Measurements from ENCODE around the gene RAP2A. TPM values are rescaled to one million over a fixed set of nuclear protein-coding genes. Genes with fewer than 3 reads are reported as not detected.
A peak's percentile ranks its signal among the peaks of the same experiment; 100 is the strongest.

RAP2A gene
- total RNA-seq, 1 experiment from 2014 or later = 15.2 TPM

- Histone ChIP-seq H3K27ac (ENCODE audit: low read length) (no peak overlapping the region), H3K9me2 (replicated peaks; ENCODE audit: low read length) (no peaks in the 10 kb centered on the region), H3K27me3 (ENCODE audit: low read length) (no peaks in the 10 kb centered on the region), H3F3A (ENCODE audit: low read length, unreplicated experiment) (no peaks in the 10 kb centered on the region), H3K4me2 (ENCODE audit: low read length) (no peak overlapping the region), H3K36me3 (ENCODE audit: low read depth, low read length) (no peaks in the 10 kb centered on the region), H3K9me3 (ENCODE audit: low read length) (no peaks in the 10 kb centered on the region), H4K20me1 (ENCODE audit: low read length) (no peaks in the 10 kb centered on the region), H3K4me3 (ENCODE audit: low read length) (no peak overlapping the region), H3K4me1 (ENCODE audit: insufficient read depth, low read length) (no peaks in the 10 kb centered on the region), H2AFZ (ENCODE audit: low read length) (no peak overlapping the region), H3K79me2 (ENCODE audit: low read length) (no peaks in the 10 kb centered on the region), H3K9ac (ENCODE audit: low read length) (no peak overlapping the region)
- BruUV-seq (replicated peaks) = no TSS peak
- DNase-seq (no peak), ATAC-seq (no peak)
- intact Hi-C loops (cut with micrococcal nuclease) = no loop called here
- ChIA-PET CTCF (no interaction called here), POLR2A (ENCODE audit: unreplicated experiment) (no interaction called here)
- TF ChIP-seq EZH2phosphoT487 (IDR thresholded peaks at IDR 0.05; ENCODE audit: borderline replicate concordance, low read length) (no peak), EZH2 (IDR thresholded peaks at IDR 0.05; ENCODE audit: low read length, unreplicated experiment) (no peak)
- TF ChIP-seq, protein P1, sequence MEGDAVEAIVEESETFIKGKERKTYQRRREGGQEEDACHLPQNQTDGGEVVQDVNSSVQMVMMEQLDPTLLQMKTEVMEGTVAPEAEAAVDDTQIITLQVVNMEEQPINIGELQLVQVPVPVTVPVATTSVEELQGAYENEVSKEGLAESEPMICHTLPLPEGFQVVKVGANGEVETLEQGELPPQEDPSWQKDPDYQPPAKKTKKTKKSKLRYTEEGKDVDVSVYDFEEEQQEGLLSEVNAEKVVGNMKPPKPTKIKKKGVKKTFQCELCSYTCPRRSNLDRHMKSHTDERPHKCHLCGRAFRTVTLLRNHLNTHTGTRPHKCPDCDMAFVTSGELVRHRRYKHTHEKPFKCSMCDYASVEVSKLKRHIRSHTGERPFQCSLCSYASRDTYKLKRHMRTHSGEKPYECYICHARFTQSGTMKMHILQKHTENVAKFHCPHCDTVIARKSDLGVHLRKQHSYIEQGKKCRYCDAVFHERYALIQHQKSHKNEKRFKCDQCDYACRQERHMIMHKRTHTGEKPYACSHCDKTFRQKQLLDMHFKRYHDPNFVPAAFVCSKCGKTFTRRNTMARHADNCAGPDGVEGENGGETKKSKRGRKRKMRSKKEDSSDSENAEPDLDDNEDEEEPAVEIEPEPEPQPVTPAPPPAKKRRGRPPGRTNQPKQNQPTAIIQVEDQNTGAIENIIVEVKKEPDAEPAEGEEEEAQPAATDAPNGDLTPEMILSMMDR (conservative IDR thresholded peaks at IDR 0.05; ENCODE audit: low read depth, low read length) = no peak
Measured at GRCh38 chr13:97385146-97385545, 48.8 kb upstream of the RAP2A start.

DNA sequence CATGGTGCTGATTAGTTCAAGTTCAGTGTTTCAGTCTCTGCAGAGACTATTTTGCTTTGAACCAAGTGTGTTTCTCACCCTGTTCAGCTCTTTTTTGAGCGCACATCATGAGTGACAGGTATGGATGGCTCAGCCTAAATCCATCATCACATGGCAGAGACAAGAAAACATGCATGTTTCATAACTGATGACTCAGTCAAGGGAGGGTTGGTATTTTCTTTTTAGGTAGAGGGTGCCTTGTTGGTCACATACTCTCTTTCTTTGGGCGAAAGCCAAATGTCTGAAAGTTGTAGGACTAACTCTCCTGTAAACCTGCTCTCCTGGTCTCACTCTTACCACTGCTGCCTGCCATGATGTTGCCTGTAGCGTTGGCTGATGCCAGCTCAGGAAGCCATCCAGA, 48.1 kb upstream of the RAP2A start:
- H3K9ac ChIP-seq (ENCODE audit: low read length) = no peak overlapping the region
- ChIA-PET POLR2A (ENCODE audit: unreplicated experiment) (no interaction called here), CTCF (no interaction called here)
- BruUV-seq (replicated peaks) = no TSS peak
- H4K20me1 ChIP-seq (ENCODE audit: low read length) = no peaks in the 10 kb centered on the region
- H3K27ac ChIP-seq (ENCODE audit: low read length) = no peak overlapping the region
- ATAC-seq (no peak), DNase-seq (peak; percentile 50)
- H3K27me3 ChIP-seq (ENCODE audit: low read length) = no peaks in the 10 kb centered on the region
- H3K4me1 ChIP-seq (ENCODE audit: insufficient read depth, low read length) = no peaks in the 10 kb centered on the region
- no peak overlapping the region for H3K4me3 ChIP-seq (ENCODE audit: low read length)
- H3K79me2 ChIP-seq (ENCODE audit: low read length) = no peaks in the 10 kb centered on the region
- H3K36me3 ChIP-seq (ENCODE audit: low read depth, low read length) = no peaks in the 10 kb centered on the region
- intact Hi-C loops (cut with micrococcal nuclease) = no loop called here
- H3K9me3 ChIP-seq (ENCODE audit: low read length) = no peaks in the 10 kb centered on the region
- no peak overlapping the region for H2AFZ ChIP-seq (ENCODE audit: low read length)
- TF ChIP-seq EZH2 (IDR thresholded peaks at IDR 0.05; ENCODE audit: low read length, unreplicated experiment) = no peak
- no peak for TF ChIP-seq EZH2phosphoT487 (IDR thresholded peaks at IDR 0.05; ENCODE audit: borderline replicate concordance, low read length)
- TF ChIP-seq, protein P1 (conservative IDR thresholded peaks at IDR 0.05; ENCODE audit: low read depth, low read length) = no peak
- no peaks in the 10 kb centered on the region for H3K9me2 ChIP-seq (replicated peaks; ENCODE audit: low read length)
- no peak overlapping the region for H3K4me2 ChIP-seq (ENCODE audit: low read length)
- no peaks in the 10 kb centered on the region for H3F3A ChIP-seq (ENCODE audit: low read length, unreplicated experiment)

DNA sequence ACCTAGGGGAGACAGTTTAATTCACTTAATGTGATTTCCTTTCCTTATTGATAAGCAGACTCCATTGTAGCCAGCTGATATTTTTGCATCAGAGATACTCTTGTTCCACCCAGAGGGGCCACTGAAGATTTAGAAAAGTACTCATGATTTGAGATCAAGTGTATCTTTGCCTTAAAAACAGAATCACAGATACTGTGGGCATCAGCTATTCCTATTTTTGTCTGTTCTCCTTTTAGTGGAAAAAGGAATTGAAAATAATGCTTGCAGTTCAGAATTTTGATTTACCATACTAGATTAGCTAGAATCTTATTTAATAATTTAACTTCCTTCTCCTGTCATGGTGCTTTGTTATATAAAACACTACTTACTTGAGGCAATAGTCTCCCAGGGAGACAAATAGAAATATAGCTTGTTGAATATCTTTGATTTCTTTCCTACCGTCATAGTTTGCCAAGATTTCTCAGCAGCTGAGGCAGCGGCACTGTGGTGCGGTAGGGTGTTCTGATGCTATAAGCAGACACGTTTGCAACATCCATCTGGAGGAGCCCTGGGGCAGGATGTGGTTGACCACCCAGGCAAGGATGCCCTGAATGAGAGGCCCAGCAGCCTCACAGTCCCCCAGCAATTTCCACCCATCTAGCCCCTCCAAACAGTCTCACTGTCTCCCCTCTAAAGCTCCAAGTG, 47.0 kb upstream of the RAP2A start:
- no peaks in the 10 kb centered on the region for H3K4me1 ChIP-seq (ENCODE audit: insufficient read depth, low read length)
- ATAC-seq (no peak), DNase-seq (no peak)
- no peaks in the 10 kb centered on the region for H3K9me2 ChIP-seq (replicated peaks; ENCODE audit: low read length)
- CTCF ChIA-PET = no interaction called here
- POLR2A ChIA-PET (ENCODE audit: unreplicated experiment) = no interaction called here
- H2AFZ ChIP-seq (ENCODE audit: low read length) = no peak overlapping the region
- no peak overlapping the region for H3K27ac ChIP-seq (ENCODE audit: low read length)
- no peaks in the 10 kb centered on the region for H3K27me3 ChIP-seq (ENCODE audit: low read length)
- intact Hi-C loops (cut with micrococcal nuclease) = no loop called here
- H3K9ac ChIP-seq (ENCODE audit: low read length) = no peak overlapping the region
- H3K9me3 ChIP-seq (ENCODE audit: low read length) = no peaks in the 10 kb centered on the region
- no TSS peak for BruUV-seq (replicated peaks)
- TF ChIP-seq EZH2 (IDR thresholded peaks at IDR 0.05; ENCODE audit: low read length, unreplicated experiment) = no peak
- H4K20me1 ChIP-seq (ENCODE audit: low read length) = no peaks in the 10 kb centered on the region
- no peaks in the 10 kb centered on the region for H3K36me3 ChIP-seq (ENCODE audit: low read depth, low read length)
- H3K4me2 ChIP-seq (ENCODE audit: low read length) = no peak overlapping the region
- no peaks in the 10 kb centered on the region for H3K79me2 ChIP-seq (ENCODE audit: low read length)
- H3K4me3 ChIP-seq (ENCODE audit: low read length) = no peak overlapping the region
- no peaks in the 10 kb centered on the region for H3F3A ChIP-seq (ENCODE audit: low read length, unreplicated experiment)
